IPS-18c (cell line): ENCODE data around the gene SLC17A4.

Source experiments
- H3K4me3 ChIP-seq: 2 replicates; pipeline ENCODE4 v1.7.0; 2013; ENCODE audit warnings: low read depth, mild to moderate bottlenecking, low read length, moderate library complexity; ENCODE audit not compliant: insufficient read depth
- H3K9me3 ChIP-seq: one replicate; pipeline ENCODE4 v1.6.1; 2013; ENCODE audit warnings: mild to moderate bottlenecking, low read length, moderate library complexity; ENCODE audit not compliant: control insufficient read depth, insufficient read depth

Gene SLC17A4

GRCh38 chr6:25781134-25781533 lies 26.6 kb downstream of the SLC17A4 start:
- Histone ChIP-seq H3K9me3 (no peaks in the 10 kb centered on the region), H3K4me3 (no peak overlapping the region)

- no peaks in the 10 kb centered on the region for H3K9me3 ChIP-seq
- H3K4me3 ChIP-seq: no peak overlapping the region
These were observed 32.9 kb downstream of the SLC17A4 start for GRCh38 chr6:25787428-25787827.

GRCh38 chr6:25788305-25788922 lies 33.9 kb downstream of the SLC17A4 start:
- no peaks in the 10 kb centered on the region for H3K9me3 ChIP-seq
- H3K4me3 ChIP-seq: no peak overlapping the region

GRCh38 chr6:25789475-25789874 lies 34.9 kb downstream of the SLC17A4 start:
- no peaks in the 10 kb centered on the region for H3K9me3 ChIP-seq

GRCh38 chr6:25792016-25792415 lies 37.5 kb downstream of the SLC17A4 start:
- no peak overlapping the region for H3K4me3 ChIP-seq
- no peaks in the 10 kb centered on the region for H3K9me3 ChIP-seq

More at GRCh38 chr6:25789475-25789874, 34.9 kb downstream of the SLC17A4 start:
- H3K4me3 ChIP-seq: no peak overlapping the region

GRCh38 chr6:25793970-25794369 lies 39.4 kb downstream of the SLC17A4 start:
- Histone ChIP-seq H3K9me3 (no peaks in the 10 kb centered on the region), H3K4me3 (no peak overlapping the region)

- H3K4me3 ChIP-seq: no peak overlapping the region
- no peaks in the 10 kb centered on the region for H3K9me3 ChIP-seq
These were observed 40.2 kb downstream of the SLC17A4 start for GRCh38 chr6:25794784-25795183.

GRCh38 chr6:25801436-25801835 lies 46.9 kb downstream of the SLC17A4 start:
- H3K9me3 ChIP-seq: no peaks in the 10 kb centered on the region
- no peak overlapping the region for H3K4me3 ChIP-seq

GRCh38 chr6:25804804-25805203 lies 50.3 kb downstream of the SLC17A4 start:
- no peaks in the 10 kb centered on the region for H3K9me3 ChIP-seq
- H3K4me3 ChIP-seq: no peak overlapping the region

- Histone ChIP-seq H3K9me3 (no peaks in the 10 kb centered on the region), H3K4me3 (no peak overlapping the region)
These were observed 60.7 kb downstream of the SLC17A4 start for GRCh38 chr6:25815194-25815593.

GRCh38 chr6:25816252-25816651 lies 61.7 kb downstream of the SLC17A4 start:
- Histone ChIP-seq H3K4me3 (no peak overlapping the region), H3K9me3 (no peaks in the 10 kb centered on the region)

GRCh38 chr6:25821341-25821740 lies 66.8 kb downstream of the SLC17A4 start:
- no peak overlapping the region for H3K4me3 ChIP-seq

GRCh38 chr6:25829375-25829774 lies 74.8 kb downstream of the SLC17A4 start:
- no peaks in the 10 kb centered on the region for H3K9me3 ChIP-seq
- H3K4me3 ChIP-seq: no peak overlapping the region

More at GRCh38 chr6:25821341-25821740, 66.8 kb downstream of the SLC17A4 start:
- no peaks in the 10 kb centered on the region for H3K9me3 ChIP-seq

GRCh38 chr6:25830458-25830857 lies 75.9 kb downstream of the SLC17A4 start:
- no peak overlapping the region for H3K4me3 ChIP-seq
- no peaks in the 10 kb centered on the region for H3K9me3 ChIP-seq
